Measurements from ENCODE around the gene C10orf143.

- TF ChIP-seq CTCF (conservative IDR thresholded peaks at IDR 0.05; ENCODE audit: low read depth, low read length) (no peak), RAD21 (IDR thresholded peaks at IDR 0.05; ENCODE audit: low read length) (no peak), POLR2A (IDR thresholded peaks at IDR 0.05; ENCODE audit: low read depth, low read length) (no peak), ELK1 (IDR thresholded peaks at IDR 0.05; ENCODE audit: borderline replicate concordance, low read depth, low read length) (no peak), SMC3 (IDR thresholded peaks at IDR 0.05; ENCODE audit: low read depth, low read length) (no peak), USF2 (IDR thresholded peaks at IDR 0.05; ENCODE audit: low read depth, low read length) (no peak), MXI1 (IDR thresholded peaks at IDR 0.05; ENCODE audit: borderline replicate concordance, low read depth, low read length) (no peak), RCOR1 (IDR thresholded peaks at IDR 0.05; ENCODE audit: insufficient replicate concordance, low read length) (no peak), FOS (IDR thresholded peaks at IDR 0.05; ENCODE audit: low read depth, low read length) (no peak), CHD1 (IDR thresholded peaks at IDR 0.05; ENCODE audit: low read depth, low read length) (no peak), NFE2L2 (IDR thresholded peaks at IDR 0.05; ENCODE audit: low read depth, low read length) (no peak)
Measured at GRCh38 chr10:130027716-130028464, 82.7 kb downstream of the C10orf143 start.
